ENCODE measurements around the gene EIF2S3B.

DNA sequence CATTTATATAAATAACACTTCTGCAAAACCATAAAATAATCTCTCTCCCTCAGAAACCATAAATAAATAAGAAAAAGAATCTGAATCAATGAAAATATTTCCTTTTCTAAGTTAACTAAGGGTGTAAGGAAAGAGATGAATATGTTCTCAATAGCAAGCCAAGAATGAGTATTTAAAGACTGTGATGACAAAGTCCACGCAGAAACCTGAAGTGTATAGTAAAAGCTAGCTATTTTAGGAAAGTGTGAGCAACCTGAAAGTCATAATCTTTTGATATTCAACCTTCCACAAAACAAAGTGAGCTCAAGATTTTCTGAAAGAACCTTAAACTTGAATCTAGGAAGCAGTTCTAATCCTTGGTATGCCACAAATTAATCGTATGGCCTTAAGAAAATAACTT, 15.9 kb downstream of the EIF2S3B start:
- TF ChIP-seq, protein P1, sequence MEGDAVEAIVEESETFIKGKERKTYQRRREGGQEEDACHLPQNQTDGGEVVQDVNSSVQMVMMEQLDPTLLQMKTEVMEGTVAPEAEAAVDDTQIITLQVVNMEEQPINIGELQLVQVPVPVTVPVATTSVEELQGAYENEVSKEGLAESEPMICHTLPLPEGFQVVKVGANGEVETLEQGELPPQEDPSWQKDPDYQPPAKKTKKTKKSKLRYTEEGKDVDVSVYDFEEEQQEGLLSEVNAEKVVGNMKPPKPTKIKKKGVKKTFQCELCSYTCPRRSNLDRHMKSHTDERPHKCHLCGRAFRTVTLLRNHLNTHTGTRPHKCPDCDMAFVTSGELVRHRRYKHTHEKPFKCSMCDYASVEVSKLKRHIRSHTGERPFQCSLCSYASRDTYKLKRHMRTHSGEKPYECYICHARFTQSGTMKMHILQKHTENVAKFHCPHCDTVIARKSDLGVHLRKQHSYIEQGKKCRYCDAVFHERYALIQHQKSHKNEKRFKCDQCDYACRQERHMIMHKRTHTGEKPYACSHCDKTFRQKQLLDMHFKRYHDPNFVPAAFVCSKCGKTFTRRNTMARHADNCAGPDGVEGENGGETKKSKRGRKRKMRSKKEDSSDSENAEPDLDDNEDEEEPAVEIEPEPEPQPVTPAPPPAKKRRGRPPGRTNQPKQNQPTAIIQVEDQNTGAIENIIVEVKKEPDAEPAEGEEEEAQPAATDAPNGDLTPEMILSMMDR (conservative IDR thresholded peaks at IDR 0.05), result no peak
- no peak for TF ChIP-seq EZH2 (IDR thresholded peaks at IDR 0.05; ENCODE audit: low read depth)
